GOT3 (cell line): Measurements from ENCODE around the gene EFTUD2.
"Not testable (repeated sequence)": the region's sequence is repeated elsewhere in the genome, so short reads cannot be mapped to it uniquely, and the experiment has no call there.

Experiments
- DNase-seq: peaks from one replicate; lab custom pipeline; 2025; ENCODE audit warnings: mixed read lengths; lab: John Stamatoyannopoulos, UW

Gene EFTUD2

DNA sequence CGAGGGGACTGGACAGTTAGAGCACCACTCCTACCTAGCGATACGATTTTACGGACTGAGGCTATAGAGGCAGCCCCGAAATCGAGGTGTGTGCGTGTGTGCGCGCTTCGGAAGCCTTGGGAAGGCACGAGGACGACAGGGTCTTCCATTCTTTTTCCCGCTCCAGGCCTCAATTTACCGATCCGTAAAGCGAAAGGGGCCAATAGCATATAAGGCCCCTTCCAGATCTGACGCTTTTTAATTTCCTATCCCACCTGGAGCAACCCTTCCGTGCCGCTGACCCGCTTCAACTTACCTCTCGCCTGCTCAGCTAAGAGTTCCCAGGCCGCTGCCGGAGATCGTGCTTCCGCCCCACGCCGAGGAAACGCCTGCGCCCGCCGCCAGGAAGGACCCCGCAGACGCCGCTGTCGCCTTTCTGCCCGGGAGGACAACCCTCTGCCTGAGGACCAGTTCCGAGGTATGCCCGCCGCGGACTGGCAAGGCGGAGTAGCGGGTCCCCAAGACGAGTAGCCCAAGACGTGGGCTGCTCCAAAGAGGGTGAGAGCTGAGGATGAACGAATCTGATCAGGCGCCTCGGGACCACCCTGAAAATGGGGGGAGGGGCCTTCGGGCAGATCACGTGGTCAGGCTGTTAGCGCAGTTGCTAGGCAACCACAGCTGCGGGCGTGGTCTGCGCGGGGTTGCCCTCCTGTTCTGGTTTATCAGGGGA lies at the start of gene EFTUD2:
Gene EFTUD2, minus strand, starts transcription at position 372 of the 709 bp plus-strand sequence. CDS start 4,924 bp downstream, outside the sequence.
- peak; percentile 95 for DNase-seq

DNA sequence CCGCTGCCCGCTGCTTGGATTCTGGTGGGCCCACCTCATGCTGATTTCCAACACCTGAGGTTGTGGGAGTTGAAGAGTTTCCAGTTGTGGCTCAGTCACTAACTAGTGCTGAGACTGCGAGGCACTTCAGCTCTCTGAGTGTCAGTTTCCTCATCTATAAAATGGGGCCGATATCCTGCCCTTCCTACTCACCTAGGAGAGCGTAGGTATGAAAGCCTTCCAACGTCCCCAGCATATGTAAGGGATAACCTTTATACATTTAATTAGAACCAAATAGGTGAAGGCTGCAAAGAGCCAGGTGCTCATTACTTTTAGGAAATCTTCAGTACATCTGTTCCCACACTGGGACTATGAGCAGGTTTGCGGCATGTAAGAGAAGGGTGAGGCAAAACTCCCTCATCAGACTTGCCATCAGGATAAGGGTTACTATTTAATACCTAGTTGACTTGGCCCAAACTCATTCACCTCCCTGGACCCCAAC lies 49.1 kb upstream of the EFTUD2 start:
- DNase-seq, result no peak

DNA sequence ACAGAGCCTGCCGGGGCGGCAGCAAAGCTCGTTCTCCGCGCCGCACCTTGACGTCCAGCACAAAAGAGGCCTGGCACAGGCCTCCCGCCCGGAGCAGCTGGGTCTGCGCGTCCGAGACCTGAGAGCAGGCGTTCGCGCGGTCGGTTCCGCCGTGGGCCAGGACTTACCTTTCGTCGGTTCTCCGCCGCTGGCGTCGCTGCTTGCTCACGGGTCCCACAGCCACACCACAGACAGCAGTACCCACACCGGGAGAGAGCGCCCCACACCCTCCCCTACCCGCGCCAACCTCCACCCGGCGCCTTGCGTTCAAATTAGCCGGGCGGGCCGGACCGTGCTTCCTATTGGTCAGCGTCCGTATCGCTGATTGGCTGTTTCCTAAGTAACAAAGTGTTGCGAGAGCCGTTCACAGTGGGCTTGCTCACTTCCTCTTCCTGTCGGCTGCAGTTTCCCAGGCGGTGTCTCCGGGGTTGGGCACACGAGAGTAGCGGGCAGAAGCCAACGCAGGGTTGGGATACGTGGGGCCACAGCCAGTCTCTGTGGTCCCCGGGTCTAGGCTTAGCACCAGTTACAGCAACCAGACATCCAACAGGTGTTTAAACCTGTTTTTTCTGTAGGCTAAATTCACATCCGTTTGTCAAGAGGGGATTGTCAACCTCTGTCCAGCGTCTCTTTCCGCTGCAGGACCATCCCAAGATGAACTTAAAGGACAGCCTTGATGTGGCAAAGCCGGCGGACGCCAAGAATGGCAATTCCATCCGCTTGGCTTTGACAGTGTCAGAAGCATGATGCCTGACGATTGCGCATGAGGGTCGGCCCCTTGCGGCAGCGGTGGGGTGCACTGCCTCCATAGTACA lies 48.4 kb upstream of the EFTUD2 start, which contains the start of gene KIF18B:
Gene KIF18B, minus strand, starts transcription at position 313 of the 854 bp plus-strand sequence. CDS start 11,429 bp downstream, outside the sequence.
- DNase-seq, result peak; percentile 57

DNA sequence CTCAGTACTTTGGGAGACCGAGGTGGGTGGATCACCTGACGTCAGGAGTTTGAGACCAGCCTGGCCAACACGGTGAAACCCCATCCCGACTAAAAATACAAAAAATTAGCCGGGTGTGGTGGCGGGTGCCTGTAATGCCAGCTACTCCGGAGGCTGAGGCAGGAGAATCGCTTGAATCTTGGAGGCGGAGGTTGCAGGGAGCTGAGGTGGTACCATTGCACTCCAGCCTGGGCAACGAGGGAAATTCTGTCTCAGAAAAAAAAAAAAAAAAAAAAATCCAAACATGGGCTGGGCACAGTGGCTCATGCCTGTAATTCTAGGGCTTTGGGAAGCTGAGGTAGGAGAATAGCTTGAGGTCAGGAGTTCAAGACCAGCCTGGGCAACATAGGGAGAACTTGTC lies 46.4 kb upstream of the EFTUD2 start:
- not testable (repeated sequence) for DNase-seq

DNA sequence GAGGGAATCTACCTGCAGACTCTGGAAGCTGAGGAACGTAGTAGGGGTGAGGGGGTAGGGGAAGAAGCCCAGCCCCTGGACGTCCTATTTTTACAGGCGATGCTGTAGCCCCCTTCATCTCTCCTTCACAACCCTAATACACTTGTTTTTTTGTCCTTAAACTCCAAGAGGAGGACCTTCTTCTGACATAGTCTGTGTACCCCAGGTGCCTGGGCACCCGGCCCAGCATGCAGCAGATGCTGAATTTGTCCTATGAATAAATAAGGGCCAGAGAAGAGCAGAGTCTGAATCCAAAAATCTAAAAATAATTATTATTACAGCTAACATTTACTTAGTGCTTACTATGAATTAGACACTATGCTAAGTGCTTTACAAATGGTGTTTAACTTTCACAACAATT lies 43.2 kb upstream of the EFTUD2 start:
- no peak for DNase-seq

DNA sequence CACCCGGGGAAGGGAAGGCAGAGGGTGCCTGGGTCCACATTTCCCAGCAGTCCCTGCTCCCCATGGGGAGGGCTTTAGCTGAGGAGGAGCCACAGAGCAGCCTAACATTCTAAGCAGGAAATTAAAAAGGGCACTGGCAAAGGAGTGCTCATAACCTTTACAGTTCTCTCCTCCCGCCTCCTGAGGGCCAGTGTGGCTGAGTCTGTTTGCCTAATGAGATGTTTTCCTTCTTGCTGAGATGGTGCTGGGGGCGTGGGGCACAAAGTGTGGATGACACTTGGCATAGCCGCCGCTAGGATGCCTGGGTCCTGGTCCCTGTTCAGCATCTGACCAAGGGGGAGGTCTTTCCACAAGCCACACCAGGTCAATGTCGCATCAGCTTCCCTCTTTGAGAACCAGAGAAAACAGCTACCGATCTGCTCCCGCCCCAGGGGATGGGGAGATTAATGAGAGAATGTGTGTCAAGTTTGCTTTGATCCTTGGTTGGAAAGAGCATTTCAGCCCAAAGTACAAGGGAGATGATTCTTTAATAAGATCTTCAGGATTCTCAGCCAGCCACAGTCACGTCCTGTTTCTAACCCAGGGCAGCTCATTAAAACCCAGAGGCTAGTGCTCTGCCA lies 42.6 kb upstream of the EFTUD2 start:
- DNase-seq, result no peak

DNA sequence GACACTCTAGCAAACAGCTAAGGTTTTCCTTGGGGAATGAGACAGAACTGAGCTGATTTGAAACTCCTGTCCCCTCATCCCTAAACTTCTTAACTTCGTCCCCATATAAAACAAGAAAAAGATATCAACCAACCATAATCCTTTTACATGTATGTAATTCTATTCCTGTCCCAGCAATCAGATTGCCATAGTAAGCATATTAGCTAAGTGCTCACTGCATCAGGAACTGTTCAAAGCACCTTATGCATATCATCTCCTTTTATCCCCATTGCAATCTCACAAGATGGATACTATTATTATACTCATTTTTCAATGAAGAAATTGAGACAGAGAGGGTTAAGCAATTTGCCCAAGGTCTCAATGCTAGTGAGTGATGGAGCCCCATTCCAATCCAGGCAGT lies 41.5 kb upstream of the EFTUD2 start:
- no peak for DNase-seq

DNA sequence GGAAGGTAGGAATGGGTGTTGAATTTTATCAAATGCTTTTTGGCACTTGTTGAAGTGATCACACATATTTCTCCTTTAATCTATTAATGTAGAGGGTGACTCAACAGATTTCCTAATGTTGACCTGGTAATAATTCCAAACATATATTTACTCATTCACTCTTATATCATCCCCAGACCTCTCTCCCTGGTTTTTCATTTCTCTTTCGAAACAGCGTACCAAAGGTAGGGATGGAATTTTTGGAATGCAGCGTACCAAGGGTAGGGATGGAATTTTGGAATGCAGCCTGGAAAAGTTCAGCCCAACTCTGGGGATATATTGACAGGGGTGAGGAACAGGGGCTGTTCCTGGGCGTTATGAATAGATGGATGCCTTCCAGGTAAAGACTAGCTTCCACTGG lies 41.1 kb upstream of the EFTUD2 start:
- no peak for DNase-seq

DNA sequence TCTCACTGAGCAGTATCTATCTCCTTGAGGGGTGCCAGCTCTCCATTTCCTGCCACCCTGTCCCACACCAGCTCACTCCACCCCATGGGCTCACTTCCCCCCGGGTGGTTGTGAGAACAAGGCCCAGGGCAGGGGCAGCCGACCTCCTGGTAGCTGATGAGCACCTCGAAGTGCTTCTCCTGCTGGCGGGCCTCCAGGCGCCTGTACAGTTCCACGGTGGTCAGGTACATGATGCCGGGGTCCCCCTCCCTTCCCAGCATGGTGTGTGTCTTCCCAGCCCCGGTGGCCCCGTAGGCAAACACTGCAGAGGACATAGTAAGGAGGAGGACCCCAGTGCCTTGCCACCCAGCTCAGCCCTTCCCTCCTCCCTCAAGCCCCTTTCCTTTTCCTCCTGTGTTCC lies 35.9 kb upstream of the EFTUD2 start:
- DNase-seq, result no peak

DNA sequence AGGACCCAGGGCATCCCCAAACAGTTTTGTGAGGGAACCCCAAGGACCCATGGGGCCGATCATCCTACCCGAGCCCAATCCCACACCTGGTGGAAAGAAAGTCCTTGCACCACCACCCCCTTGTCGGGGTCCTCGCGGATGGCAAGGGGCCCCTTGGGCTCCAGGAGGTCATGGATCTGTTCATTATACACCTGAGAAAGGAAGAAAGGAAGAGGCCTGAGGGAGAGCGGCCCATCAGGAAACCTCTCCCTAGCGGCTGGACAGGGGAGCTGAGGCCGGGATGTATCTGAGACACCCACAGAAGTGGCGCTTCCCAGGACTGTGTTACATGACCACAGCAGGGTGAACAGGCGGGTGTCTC lies 35.5 kb upstream of the EFTUD2 start:
- DNase-seq, result no peak

DNA sequence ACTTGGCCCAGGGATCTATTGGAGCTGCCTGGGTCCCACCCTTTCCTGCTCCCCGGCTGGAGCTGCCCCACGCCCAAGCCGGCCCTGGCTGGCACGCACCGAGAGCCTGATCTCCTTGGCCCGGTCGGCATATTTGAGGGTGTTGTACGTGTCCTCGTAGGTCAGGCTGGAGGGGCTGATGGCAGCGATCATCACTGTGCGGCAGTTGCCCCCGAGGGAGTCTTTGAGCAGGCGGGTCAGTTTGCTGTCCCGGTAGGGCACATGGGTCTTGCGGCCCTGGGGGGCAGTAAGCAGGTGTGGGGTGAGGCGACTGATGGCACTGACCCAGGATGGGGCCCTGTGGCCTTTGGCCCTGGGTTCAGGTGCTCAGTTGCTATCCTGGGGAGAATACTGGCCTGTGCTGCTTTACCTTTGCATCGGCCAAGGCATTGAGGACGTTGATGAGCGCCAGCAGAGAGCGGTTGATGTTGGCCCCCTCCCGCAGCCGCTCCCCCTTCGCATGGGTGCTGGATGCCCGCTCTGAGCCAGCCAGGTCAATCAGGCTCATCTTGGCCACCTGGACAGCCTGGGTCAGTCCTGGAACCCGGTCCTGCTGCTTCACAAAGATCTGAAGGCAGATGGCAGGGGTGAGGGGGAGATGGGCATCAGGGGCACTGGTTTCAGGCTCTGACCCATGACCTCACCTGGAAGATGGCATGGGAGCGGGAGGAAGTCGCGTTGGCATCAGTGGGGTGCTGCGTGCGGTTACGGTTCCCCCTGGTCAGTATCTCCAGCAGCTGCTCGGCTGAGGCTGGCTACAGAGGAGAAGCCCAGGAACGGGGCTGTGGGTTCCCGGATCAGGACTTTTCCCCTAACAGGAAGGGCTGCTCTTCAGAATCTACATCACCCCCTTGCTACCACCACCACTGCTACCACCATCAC lies 34.8 kb upstream of the EFTUD2 start:
- no peak for DNase-seq

DNA sequence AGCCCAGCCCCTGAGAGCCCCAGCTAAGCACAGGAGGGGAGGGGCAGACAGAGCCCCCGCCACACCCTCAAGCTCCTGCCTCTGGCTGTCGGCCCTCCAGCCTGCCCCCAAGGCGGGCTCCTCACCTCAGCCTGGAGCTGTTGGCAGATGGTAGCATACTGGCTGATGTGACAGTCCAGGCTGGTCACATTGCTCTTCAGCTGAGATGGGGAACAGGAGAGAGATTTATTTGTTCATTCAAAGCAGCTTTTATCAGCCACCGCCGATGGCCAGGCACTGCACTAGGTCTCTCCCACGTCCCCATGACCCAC lies 33.5 kb upstream of the EFTUD2 start:
- DNase-seq, result no peak

DNA sequence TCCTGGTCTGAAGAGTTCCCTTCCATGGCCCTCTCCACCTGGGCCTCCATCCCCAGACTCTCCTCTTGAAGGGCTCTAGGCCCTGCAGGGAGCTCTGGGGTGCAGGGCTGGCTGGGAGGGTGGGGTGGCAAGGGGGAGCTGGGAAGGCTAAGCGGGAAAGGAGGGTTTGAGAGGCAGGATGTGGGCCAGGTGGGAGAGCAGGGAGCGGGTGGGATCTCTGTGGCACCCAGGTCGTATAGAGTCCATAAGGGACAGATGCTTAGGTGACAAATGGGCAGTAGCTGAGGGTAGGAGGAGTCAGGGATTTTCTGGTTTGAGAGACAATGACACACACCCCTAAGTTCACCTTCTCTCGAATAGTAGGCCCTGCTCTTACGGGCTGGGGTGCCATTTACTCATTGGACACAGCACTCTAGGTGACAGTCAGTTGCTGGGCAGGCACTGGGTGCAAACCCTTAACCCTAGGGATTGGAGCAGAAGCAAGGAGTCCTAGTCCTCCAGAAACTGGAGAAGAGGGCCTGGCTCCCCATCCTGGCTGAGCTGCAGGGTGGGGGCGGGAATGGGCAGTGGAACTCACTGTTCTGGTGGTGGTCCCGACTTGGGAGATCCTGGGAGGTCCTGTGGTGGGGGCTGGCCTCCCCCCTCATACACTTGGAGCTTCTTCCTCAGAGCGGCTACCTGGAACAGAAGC lies 33.0 kb upstream of the EFTUD2 start:
- no peak for DNase-seq

DNA sequence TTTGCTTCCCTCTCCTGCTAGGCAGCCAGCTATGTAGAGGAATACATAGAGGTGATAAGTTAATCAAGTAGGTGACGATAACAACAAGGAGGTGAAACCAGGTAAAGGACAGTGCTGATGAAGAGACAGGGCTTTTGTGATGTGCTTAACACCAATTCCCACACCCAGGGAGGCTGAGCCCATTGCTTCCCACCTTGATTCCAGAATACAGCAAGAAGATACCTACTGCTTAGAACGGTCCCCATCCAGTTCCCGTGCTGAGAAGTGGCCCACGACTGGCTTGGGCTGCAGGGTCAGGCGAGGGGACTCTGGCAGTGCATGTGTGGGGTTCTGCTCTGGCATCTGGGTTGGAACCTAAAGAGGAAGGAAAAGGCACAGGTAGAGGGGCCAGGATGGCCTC lies 32.1 kb upstream of the EFTUD2 start:
- DNase-seq, result no peak

DNA sequence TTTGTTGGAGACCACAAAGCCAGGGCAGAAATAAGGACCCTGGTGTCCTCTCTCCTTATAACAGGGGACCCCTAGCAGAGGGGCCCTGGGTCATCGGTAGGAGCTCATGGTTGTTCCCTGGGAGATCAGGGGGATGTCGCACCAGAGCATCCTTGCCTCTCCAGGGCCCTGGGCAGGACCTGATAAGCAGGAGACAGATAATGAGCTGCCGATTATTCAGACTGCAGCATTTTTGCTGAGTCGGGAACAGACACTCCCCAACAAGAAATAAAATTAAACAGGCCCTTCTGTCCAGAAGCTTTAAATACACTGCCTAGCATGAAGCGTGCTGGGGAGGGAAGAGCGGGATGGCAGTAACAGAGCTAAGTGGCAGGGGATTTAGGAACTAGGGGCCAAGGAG lies 31.4 kb upstream of the EFTUD2 start:
- no peak for DNase-seq

DNA sequence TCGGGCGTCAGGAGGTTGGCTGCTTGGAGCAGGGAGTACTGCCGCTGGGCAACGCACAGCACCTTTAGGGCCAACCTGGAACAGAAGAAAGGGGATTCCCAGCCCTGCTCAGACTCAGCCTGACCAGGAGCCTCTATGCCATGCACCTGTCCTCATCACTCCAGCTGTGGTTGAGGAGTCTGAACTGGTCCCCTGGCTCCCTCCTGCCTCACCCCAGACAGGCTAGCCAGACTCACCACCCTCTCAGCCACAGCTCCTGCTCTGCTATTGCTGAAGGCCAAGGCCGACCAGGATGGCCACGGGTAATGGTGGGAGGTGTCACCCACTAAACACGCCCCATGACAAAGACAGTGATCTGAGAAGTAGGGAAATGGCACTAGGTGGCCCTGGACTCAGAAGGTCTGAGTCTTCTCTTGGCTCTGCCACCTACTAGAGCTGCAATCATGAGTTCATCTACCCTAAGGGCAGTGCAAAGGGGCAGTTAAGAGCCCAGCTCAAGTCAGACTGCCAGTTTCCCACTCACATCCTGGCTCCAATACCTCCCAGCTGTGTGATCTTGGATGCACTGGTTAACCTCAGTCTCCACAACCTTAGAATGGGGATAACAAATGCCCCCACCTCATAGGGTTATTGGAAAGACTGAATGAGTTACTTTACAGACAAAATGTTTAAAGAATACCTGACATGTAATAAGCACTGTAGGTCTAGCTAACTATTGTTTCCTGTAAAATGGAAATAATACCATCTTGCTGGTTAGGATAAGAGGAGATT lies 29.9 kb upstream of the EFTUD2 start:
- DNase-seq, result no peak

DNA sequence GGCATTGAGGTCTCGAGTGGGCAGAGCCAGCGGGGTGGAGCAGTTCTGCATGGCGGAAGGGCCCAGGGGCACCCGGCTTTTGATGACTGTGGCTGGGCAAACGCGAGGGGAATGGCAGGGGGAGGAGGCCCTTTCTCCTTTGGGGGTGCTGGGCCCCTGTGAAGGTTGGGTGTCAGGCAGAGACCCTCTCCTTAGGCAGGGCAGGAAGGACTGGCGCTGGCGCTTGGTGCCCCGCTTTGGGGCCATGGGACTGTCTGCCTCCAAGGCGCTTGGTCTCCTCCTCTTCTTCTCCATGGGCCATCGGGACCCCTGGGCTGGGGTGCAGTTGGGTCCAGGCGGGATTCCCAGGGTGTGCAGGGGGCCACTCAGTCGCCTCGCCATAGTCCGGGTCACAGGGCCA lies 28.9 kb upstream of the EFTUD2 start:
- no peak for DNase-seq

DNA sequence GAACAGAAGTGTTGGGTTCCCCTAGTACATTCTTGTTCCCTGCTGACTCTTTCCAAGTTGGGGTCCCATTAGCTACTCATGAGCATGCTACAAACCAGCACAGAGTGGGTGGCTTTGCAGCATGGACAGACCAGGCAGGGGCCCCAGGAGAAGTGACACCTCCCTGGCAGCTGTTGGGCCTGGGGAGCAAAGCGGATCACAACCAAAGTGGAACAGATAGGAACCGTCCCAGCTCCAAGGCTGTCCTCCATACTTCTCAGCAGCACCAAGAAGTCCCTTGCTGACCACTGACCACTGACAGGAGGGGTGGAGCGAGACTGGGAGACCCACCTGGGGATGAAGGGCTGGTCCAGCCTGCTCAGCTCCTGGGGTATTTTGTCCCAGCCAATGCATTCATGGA lies 28.5 kb upstream of the EFTUD2 start:
- no peak for DNase-seq

DNA sequence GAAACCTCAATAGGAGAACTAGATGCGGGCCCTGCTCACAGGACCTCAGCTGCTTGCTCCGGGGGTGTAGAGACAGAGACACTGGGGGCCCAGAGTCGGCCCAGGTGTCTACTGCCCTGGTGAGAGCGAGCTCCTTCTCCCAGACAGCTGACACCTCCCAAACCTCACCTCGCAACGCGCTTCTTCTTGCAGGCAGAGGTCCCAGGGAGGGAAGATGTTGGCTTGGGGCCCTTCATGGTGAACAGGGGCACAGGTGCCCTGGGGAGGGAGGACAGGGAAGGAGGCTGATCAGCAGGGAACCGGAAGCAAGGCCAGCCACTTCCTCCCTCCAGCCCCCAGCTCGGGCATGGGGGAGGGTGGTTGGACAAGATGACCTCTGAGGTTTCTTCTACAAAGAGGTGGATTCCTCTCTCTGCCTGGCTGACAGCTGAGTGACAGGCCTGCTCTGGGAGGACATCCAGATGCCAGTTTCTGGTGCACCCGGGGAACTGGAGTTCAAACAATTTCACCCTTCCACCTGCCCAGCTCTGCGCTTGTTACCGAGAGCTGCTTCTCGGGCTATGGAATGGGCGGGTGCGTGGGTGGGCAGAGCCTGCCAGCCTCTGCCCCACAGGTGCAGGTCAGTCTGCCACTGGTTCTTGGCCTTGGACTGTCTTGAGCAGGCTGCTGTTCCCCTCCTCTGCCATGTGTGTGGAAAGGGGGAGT lies 27.7 kb upstream of the EFTUD2 start:
- no peak for DNase-seq
